Effector memory CD8-positive, alpha-beta T cell (primary cell): ENCODE data around the gene SKIL.
A peak's percentile ranks its signal among the peaks of the same experiment; 100 is the strongest.
"Not testable (repeated sequence)": the region's sequence is repeated elsewhere in the genome, so short reads cannot be mapped to it uniquely, and the experiment has no call there.

Experiments
- ATAC-seq: fragments of 150-1000 bp; cut with Tn5 transposase; replicated peaks from 2 replicates; pipeline ENCODE4 v1.10.0; 2021; ENCODE audit warnings: mild to moderate bottlenecking, moderate library complexity
- DNase-seq, 3 experiments: peaks; one replicate each; pipeline ENCODE4 v3.0.0; 2021
- H3K27ac Mint-ChIP-seq, 2 donors: one replicate each; pipeline ENCODE4 v1.8.0; 2022; ENCODE audit warnings: mild to moderate bottlenecking in 2 of 2, mixed read lengths in 2 of 2, moderate library complexity in 2 of 2
- H3K27me3 Mint-ChIP-seq, 2 donors: one replicate each; pipeline ENCODE4 v1.8.0; 2022; ENCODE audit warnings: mixed read lengths in 2 of 2
- H3K36me3 Mint-ChIP-seq: one replicate; pipeline ENCODE4 v1.8.0; 2022; ENCODE audit warnings: mild to moderate bottlenecking, moderate library complexity, mixed read lengths; ENCODE audit not compliant: insufficient read depth
- H3K4me1 Mint-ChIP-seq, 2 donors: one replicate each; pipeline ENCODE4 v1.8.0; 2022; ENCODE audit warnings: low read depth in 2 of 2, mixed read lengths in 2 of 2
- H3K4me3 Mint-ChIP-seq, 2 donors: one replicate each; pipeline ENCODE4 v1.8.0; 2022; ENCODE audit warnings: mild to moderate bottlenecking in 2 of 2, mixed read lengths in 2 of 2, moderate library complexity in 2 of 2
- H3K9me3 Mint-ChIP-seq, 2 donors: one replicate each; pipeline ENCODE4 v1.8.0; 2022; ENCODE audit warnings: mixed read lengths in 2 of 2
- total RNA-seq, 9 experiments: gene quantifications; one replicate each; lab custom pipeline; 2026; lab: John Stamatoyannopoulos, UW

The SKIL gene
- total RNA-seq: 65.3 to 275 (median 125) reads per million in 9 experiments

GRCh38 chr3:170357176-170358041 is at the start of gene SKIL:
TSS of gene SKIL (plus strand) at chr3:170357715. CDS start at chr3:170360332, 2,617 bp downstream.
- H3K27ac Mint-ChIP-seq: peak within 1 kb of the TSS; percentile 97
- peaks cover 18 to 38% of the 10 kb centered on the region in 2 donors for H3K4me1 Mint-ChIP-seq
- H3K9me3 Mint-ChIP-seq: no peaks in the 10 kb centered on the region
- peak; percentile 73 for ATAC-seq
- H3K4me3 Mint-ChIP-seq: peak within 1 kb of the TSS; percentile 83 to 84
- DNase-seq: peak; percentile 96 to 99 (median 97)
- no peaks in the 10 kb centered on the region for H3K27me3 Mint-ChIP-seq
- peaks cover 51% of the 10 kb centered on the region for H3K36me3 Mint-ChIP-seq

- no peaks in the 10 kb centered on the region for H3K36me3 Mint-ChIP-seq
These were observed 48.5 kb upstream of the SKIL start for GRCh38 chr3:170309046-170309445.

GRCh38 chr3:170317954-170318353 is 39.6 kb upstream of the SKIL start:
- H3K4me1 Mint-ChIP-seq: no peaks in the 10 kb centered on the region
- no peaks in the 10 kb centered on the region for H3K9me3 Mint-ChIP-seq
- DNase-seq (no peak), ATAC-seq (no peak)
- H3K4me3 Mint-ChIP-seq: no peak overlapping the region
- H3K27me3 Mint-ChIP-seq: peaks cover 0 to 6% of the 10 kb centered on the region in 2 donors
- peaks cover 3% of the 10 kb centered on the region for H3K36me3 Mint-ChIP-seq
- H3K27ac Mint-ChIP-seq: no peak overlapping the region

More at GRCh38 chr3:170309046-170309445, 48.5 kb upstream of the SKIL start:
- no peaks in the 10 kb centered on the region for H3K9me3 Mint-ChIP-seq
- no peaks in the 10 kb centered on the region for H3K27me3 Mint-ChIP-seq
- no peak overlapping the region for H3K4me3 Mint-ChIP-seq
- DNase-seq (no peak), ATAC-seq (no peak)
- no peak overlapping the region for H3K27ac Mint-ChIP-seq
- H3K4me1 Mint-ChIP-seq: no peaks in the 10 kb centered on the region

DNA sequence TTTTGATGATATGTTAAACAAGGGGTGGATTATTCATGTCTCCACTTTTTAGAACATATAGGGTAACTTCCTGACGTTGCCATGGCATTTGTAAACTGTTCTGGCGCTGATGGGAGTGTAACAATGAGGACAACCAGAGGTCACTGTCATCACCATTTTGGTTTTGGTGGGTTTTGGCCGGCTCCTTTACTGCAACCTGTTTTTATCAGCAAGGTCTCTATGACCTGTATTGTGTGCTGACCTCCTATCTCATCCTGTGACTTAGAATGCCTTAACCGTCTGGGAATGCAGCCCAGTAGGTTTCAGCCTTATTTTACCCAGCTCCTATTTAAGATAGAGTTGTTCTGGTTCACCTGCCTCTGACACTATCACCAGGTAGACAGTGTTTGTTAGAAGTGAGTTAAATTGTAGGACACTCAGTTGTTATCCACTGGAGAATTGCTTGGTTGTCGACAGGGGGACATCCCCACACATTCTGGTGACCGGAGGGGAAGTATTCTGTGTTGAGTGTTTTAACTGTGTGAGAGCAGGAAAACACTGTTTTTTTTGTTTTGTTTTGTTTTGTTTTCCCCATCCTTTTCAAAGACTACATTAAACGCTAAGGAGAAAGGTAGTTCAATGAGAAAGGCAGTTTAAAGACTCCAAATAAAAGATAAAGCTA is 36.9 kb upstream of the SKIL start:
- peaks cover 0 to 13% of the 10 kb centered on the region in 2 donors for H3K27me3 Mint-ChIP-seq
- H3K9me3 Mint-ChIP-seq: no peaks in the 10 kb centered on the region
- H3K27ac Mint-ChIP-seq: no peak overlapping the region
- no peaks in the 10 kb centered on the region for H3K4me1 Mint-ChIP-seq
- DNase-seq: no peak
- peaks cover 3% of the 10 kb centered on the region for H3K36me3 Mint-ChIP-seq
- no peak for ATAC-seq
- no peak overlapping the region for H3K4me3 Mint-ChIP-seq

DNA sequence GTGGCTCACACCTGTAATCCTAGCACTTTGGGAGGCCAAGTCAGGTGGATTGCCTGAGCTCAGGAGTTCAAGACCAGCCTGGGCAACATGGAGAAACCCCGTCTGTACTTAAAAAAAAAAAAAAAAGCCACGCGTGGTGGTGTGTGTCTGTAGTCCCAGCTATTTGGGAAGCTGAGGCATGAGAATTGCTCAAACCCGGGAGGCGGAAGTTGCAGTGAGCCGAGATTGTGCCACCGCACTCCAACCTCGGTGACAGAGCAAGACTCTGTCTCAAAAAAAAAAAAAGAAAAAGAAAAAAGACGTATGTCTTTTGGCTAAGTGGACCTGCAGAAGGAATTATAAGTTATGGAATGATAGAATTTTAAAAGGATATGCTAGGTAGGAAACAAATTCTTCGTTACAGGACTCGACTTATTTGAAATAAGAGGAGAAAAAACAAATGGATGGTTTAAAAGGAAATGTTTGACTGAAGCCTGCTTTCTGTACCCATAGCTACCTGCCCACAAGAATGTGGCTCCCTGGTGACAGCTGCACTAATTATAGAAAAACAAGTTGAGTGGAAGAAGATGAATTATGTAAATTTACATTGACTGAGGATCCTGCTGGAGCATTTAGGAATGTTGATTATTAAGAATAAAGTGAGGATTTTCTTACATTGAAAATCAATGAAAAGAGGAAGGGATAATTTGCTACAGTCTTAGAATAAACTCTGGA is 36.0 kb upstream of the SKIL start:
- H3K4me3 Mint-ChIP-seq: no peak overlapping the region
- no peak for ATAC-seq
- peaks cover 3% of the 10 kb centered on the region for H3K36me3 Mint-ChIP-seq
- H3K9me3 Mint-ChIP-seq: no peaks in the 10 kb centered on the region
- peaks cover 3 to 13% of the 10 kb centered on the region in 2 donors for H3K27me3 Mint-ChIP-seq
- no peaks in the 10 kb centered on the region for H3K4me1 Mint-ChIP-seq
- DNase-seq: no peak
- no peak overlapping the region for H3K27ac Mint-ChIP-seq

DNA sequence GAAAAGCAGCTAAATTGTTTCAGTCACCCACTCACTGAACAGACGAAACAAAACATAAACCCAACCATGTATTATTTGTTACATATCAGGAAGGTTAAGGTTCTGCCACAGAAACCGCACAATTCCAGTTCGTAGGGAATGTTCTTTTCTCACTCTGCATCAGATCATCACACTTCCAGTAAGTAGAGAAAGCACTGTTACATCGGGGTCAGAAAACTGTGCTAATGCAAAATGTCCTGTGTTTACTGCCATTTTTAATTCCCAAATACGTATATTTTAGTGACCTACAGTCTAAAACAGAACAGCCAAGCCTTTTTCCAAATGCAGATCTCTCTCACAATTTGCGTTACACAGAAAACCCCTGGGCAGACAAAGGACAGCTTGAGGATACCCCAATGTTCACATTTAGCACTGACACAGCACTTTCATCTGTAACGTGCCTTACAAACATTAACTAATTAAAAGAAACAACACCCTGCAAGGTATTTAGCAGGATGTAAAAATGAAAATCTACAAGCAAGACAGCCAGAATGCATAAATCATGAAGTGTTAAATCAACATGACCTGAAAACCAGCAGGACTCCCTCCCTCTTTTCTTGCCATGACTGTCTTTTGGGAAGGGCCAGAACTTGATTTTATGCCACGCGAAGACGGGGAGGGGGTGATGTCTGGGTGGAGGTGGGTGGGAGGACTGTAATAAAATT is 34.8 kb upstream of the SKIL start:
- H3K27me3 Mint-ChIP-seq: peaks cover 9 to 13% of the 10 kb centered on the region in 2 donors

GRCh38 chr3:170323331-170323730 is 34.2 kb upstream of the SKIL start:
- H3K4me3 Mint-ChIP-seq: no peak overlapping the region
- no peaks in the 10 kb centered on the region for H3K9me3 Mint-ChIP-seq
- DNase-seq: no peak
- no peak overlapping the region for H3K27ac Mint-ChIP-seq
- H3K4me1 Mint-ChIP-seq: no peaks in the 10 kb centered on the region
- H3K27me3 Mint-ChIP-seq: peaks cover 13% of the 10 kb centered on the region in 2 donors
- H3K36me3 Mint-ChIP-seq: peaks cover 3% of the 10 kb centered on the region
- no peak for ATAC-seq

More for the DNA sequence above, 34.8 kb upstream of the SKIL start:
- Mint-ChIP-seq H3K4me1 (no peaks in the 10 kb centered on the region), H3K36me3 (peaks cover 3% of the 10 kb centered on the region), H3K4me3 (no peak overlapping the region), H3K9me3 (no peaks in the 10 kb centered on the region), H3K27ac (no peak overlapping the region)
- no peak for DNase-seq
- ATAC-seq: no peak

GRCh38 chr3:170324962-170325361 is 32.6 kb upstream of the SKIL start:
- no peak overlapping the region for H3K4me3 Mint-ChIP-seq
- DNase-seq (no peak), ATAC-seq (no peak)
- no peaks in the 10 kb centered on the region for H3K36me3 Mint-ChIP-seq
- no peak overlapping the region for H3K27ac Mint-ChIP-seq
- H3K27me3 Mint-ChIP-seq: peaks cover 13 to 17% of the 10 kb centered on the region in 2 donors
- no peaks in the 10 kb centered on the region for H3K4me1 Mint-ChIP-seq
- H3K9me3 Mint-ChIP-seq: no peaks in the 10 kb centered on the region

DNA sequence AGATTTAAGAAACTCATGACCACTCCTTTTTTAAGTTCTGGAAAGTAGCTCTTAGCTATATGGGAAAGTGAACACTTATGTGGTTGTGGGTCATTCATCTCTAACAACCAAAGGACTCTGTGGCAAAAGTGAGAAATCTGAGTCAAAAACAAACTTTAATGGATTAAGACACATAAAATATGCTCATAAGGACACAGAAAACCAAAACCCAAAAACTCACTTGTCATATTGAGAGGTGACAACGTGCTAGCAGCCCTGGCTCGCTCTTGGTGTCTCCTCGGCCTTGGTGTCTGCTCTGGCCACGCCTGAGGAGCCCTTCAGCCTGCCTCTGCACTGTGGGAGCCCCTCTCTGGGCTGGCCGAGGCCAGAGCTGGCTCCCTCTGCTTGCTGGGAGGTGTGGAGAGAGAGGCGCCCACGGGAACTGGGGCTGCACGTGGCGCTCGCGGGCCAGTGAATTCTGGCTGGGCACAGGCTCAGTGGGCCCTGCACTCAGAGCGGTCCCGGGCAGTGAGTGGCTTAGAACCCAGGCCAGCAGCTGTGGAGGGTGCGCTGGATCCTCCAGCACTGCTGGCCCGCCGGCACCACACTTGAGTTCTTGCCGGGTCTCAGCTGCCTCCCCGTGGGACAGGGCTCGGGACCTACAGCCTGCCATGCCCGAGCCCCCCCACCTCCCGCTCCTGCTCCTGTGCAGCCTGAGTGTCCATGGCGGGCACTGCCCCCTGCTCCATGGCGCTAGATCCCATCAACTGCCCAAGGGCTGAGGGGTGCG is 30.3 kb upstream of the SKIL start:
- Mint-ChIP-seq H3K27me3 (peaks cover 13 to 17% of the 10 kb centered on the region in 2 donors), H3K4me3 (no peak overlapping the region), H3K36me3 (no peaks in the 10 kb centered on the region), H3K9me3 (no peaks in the 10 kb centered on the region), H3K4me1 (no peaks in the 10 kb centered on the region), H3K27ac (no peak overlapping the region)
- DNase-seq: no peak
- no peak for ATAC-seq

GRCh38 chr3:170327868-170328548 is 29.5 kb upstream of the SKIL start:
- H3K4me3 Mint-ChIP-seq, ATAC-seq, H3K9me3 Mint-ChIP-seq, H3K36me3 Mint-ChIP-seq, DNase-seq, H3K27ac Mint-ChIP-seq, H3K4me1 Mint-ChIP-seq: not testable (repeated sequence)
- H3K27me3 Mint-ChIP-seq: peaks cover 6 to 17% of the 10 kb centered on the region in 2 donors

GRCh38 chr3:170330366-170330765 is 27.1 kb upstream of the SKIL start:
- Mint-ChIP-seq H3K4me3 (no peak overlapping the region), H3K9me3 (no peaks in the 10 kb centered on the region), H3K4me1 (no peaks in the 10 kb centered on the region), H3K36me3 (no peaks in the 10 kb centered on the region), H3K27ac (no peak overlapping the region), H3K27me3 (peaks cover 0 to 17% of the 10 kb centered on the region in 2 donors)
- DNase-seq (no peak), ATAC-seq (no peak)

DNA sequence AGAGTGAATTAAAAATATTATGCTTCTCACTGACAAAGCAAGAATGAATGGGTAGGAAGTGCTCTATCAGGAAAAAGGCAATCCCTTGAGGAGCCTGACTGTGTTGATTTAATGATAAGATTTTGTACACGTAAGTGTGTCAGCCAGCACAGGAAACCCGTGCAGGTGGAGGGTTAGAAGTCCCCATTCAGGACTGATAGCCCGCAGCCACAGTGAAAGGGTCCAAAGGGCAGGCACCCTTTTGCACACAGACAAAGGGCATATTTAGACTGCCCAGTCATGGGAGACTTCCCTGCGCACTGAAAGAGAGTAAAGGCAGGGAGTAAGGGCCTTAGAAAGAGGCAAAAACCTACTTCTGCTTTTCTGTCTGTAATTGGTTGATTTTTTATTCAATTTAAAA is 26.4 kb upstream of the SKIL start:
- H3K4me1 Mint-ChIP-seq: no peaks in the 10 kb centered on the region
- H3K9me3 Mint-ChIP-seq: no peaks in the 10 kb centered on the region
- no peak for ATAC-seq
- peaks cover 0 to 17% of the 10 kb centered on the region in 2 donors for H3K27me3 Mint-ChIP-seq
- H3K36me3 Mint-ChIP-seq: no peaks in the 10 kb centered on the region
- no peak overlapping the region for H3K4me3 Mint-ChIP-seq
- no peak overlapping the region for H3K27ac Mint-ChIP-seq
- no peak for DNase-seq
